HG03280 (cell line): ENCODE data around the gene ZNF197.
"Not testable (repeated sequence)": the region's sequence is repeated elsewhere in the genome, so short reads cannot be mapped to it uniquely, and the experiment has no call there.

Experiments used
- ATAC-seq: cut with Tn5 transposase; IDR thresholded peaks from one replicate; pipeline ENCODE4 v1.9.1; 2021; ENCODE audit warnings: mild to moderate bottlenecking, moderate library complexity; ENCODE audit not compliant: unreplicated experiment

Gene ZNF197

GRCh38 chr3:44661189-44661588, 36.4 kb downstream of the ZNF197 start:
- no peak for ATAC-seq

- no peak for ATAC-seq
Measured at GRCh38 chr3:44665173-44665572, 40.3 kb downstream of the ZNF197 start.

GRCh38 chr3:44666346-44666745, 41.5 kb downstream of the ZNF197 start:
- ATAC-seq = no peak

- ATAC-seq = no peak
Measured at GRCh38 chr3:44669760-44670159, 44.9 kb downstream of the ZNF197 start.

GRCh38 chr3:44673466-44673865, 48.6 kb downstream of the ZNF197 start:
- ATAC-seq = not testable (repeated sequence)

- ATAC-seq = no peak
Measured at GRCh38 chr3:44674211-44674610, 49.4 kb downstream of the ZNF197 start.

GRCh38 chr3:44678480-44679116, 53.8 kb downstream of the ZNF197 start:
- no peak for ATAC-seq

- ATAC-seq = no peak
Measured at GRCh38 chr3:44680921-44681455, 56.2 kb downstream of the ZNF197 start.

GRCh38 chr3:44682182-44682896, 57.5 kb downstream of the ZNF197 start:
- no peak for ATAC-seq

GRCh38 chr3:44685128-44685800, 60.4 kb downstream of the ZNF197 start:
- ATAC-seq = peak; percentile 86

- ATAC-seq = no peak
Measured at GRCh38 chr3:44687898-44688297, 63.1 kb downstream of the ZNF197 start.
